Cardiac muscle cell (in vitro differentiated cells and primary cell): ENCODE results near the gene DACH1. TPM values are rescaled to one million over a fixed set of nuclear protein-coding genes. Genes with fewer than 3 reads are reported as not detected.
A peak's percentile ranks its signal among the peaks of the same experiment; 100 is the strongest.

Experiments used
- DNase-seq, 2 donors: peaks; one replicate each; pipeline versions ENCODE4 v3.0.0 to v3.0.0-alpha.2; 2010 to 2017; ENCODE audit warnings: low read depth in 1 of 2, low spot score in 1 of 2
- H3K27ac ChIP-seq: fragments of 200-600 bp; sonication (generic); 2 replicates; pipeline ENCODE4 v1.5.1; 2016
- H3K27me3 ChIP-seq: fragments of 200-600 bp; sonication (generic); 2 replicates; pipeline ENCODE4 v1.6.0; 2016; ENCODE audit warnings: control low read depth
- H3K36me3 ChIP-seq: fragments of 200-600 bp; sonication (generic); 2 replicates; pipeline ENCODE4 v1.5.1; 2016; ENCODE audit warnings: control low read depth
- H3K4me1 ChIP-seq: fragments of 200-600 bp; sonication (generic); 2 replicates; pipeline ENCODE4 v1.8.1; 2017; ENCODE audit warnings: low read depth, mild to moderate bottlenecking, mixed run types
- H3K4me3 ChIP-seq: fragments of 200-600 bp; sonication (generic); 2 replicates; pipeline ENCODE4 v1.5.1; 2016; ENCODE audit warnings: mild to moderate bottlenecking
- H3K9me3 ChIP-seq: fragments of 200-600 bp; sonication (generic); 2 replicates; pipeline ENCODE4 v1.5.1; 2017; ENCODE audit warnings: low read depth, mild to moderate bottlenecking, control low read depth
- CTCF ChIP-seq: IDR thresholded peaks from 2 replicates; pipeline ENCODE4 v1.5.1; 2012; ENCODE audit warnings: low read depth, mild to moderate bottlenecking, low read length
- polyA plus RNA-seq: library from polyadenylated mRNA; unstranded; fragments of >200 nt; fragmentation: Nextera tagmentation; extraction: Ambion mirVana; gene quantifications from 2 replicates; pipeline ENCODE4 v1.2.1, GENCODE V29; 2016
- total RNA-seq: library from RNA; depleted of rRNA; stranded (reverse); fragments of >200 nt; gene quantifications from 2 replicates; pipeline ENCODE4 v1.2.3, GENCODE V29; 2016

DACH1 gene
- total and polyA plus RNA-seq, 2 experiments from 2014 or later: 3.5 to 3.7 TPM

- no peak for TF ChIP-seq CTCF
- H3K4me3 ChIP-seq: no peak overlapping the region
- H3K36me3 ChIP-seq: no peaks in the 10 kb centered on the region
- no peak overlapping the region for H3K27ac ChIP-seq
- H3K27me3 ChIP-seq: no peaks in the 10 kb centered on the region
- no peaks in the 10 kb centered on the region for H3K9me3 ChIP-seq
- no peaks in the 10 kb centered on the region for H3K4me1 ChIP-seq
- DNase-seq: no peak
Observed at GRCh38 chr13:71474936-71475335, 392.1 kb downstream of the DACH1 start.

DNA sequence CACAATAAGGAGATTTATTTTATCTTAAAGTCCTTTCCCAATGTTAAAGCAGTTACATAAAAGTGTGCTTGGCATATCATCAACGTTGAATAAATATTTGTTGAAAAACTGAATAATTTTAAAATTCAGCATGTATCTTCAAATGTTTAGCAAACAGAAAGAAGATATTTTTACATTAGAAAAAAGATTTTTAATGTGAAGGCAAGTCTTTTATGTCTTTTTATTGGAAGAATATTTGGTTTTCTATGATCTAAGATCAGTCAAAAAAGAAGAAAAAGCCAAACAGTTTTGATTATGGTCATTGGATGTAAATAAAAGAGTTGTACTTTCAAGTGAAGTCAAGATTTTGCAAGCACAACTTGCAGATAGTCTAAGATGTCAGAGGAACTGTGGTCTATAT, 397.4 kb downstream of the DACH1 start:
- no peak overlapping the region for H3K27ac ChIP-seq
- DNase-seq: no peak

GRCh38 chr13:71464686-71465085, 402.3 kb downstream of the DACH1 start:
- DNase-seq: peak in 1 of 2 donors; percentile 34
- H3K27me3 ChIP-seq: no peaks in the 10 kb centered on the region

More for the DNA sequence above, 397.4 kb downstream of the DACH1 start:
- no peaks in the 10 kb centered on the region for H3K36me3 ChIP-seq
- no peak for TF ChIP-seq CTCF
- H3K27me3 ChIP-seq: no peaks in the 10 kb centered on the region
- H3K4me3 ChIP-seq: no peak overlapping the region
- no peaks in the 10 kb centered on the region for H3K4me1 ChIP-seq
- no peaks in the 10 kb centered on the region for H3K9me3 ChIP-seq

GRCh38 chr13:71461892-71462291, 405.1 kb downstream of the DACH1 start:
- H3K27ac ChIP-seq: no peak overlapping the region
- DNase-seq: no peak
- no peak overlapping the region for H3K4me3 ChIP-seq
- no peaks in the 10 kb centered on the region for H3K4me1 ChIP-seq
- H3K36me3 ChIP-seq: no peaks in the 10 kb centered on the region
- no peaks in the 10 kb centered on the region for H3K27me3 ChIP-seq
- no peaks in the 10 kb centered on the region for H3K9me3 ChIP-seq
- no peak for TF ChIP-seq CTCF

More at GRCh38 chr13:71464686-71465085, 402.3 kb downstream of the DACH1 start:
- no peak overlapping the region for H3K4me3 ChIP-seq
- no peak overlapping the region for H3K27ac ChIP-seq
- no peak for TF ChIP-seq CTCF
- no peaks in the 10 kb centered on the region for H3K9me3 ChIP-seq
- no peaks in the 10 kb centered on the region for H3K36me3 ChIP-seq
- H3K4me1 ChIP-seq: no peaks in the 10 kb centered on the region

GRCh38 chr13:71460211-71460610, 406.8 kb downstream of the DACH1 start:
- Histone ChIP-seq H3K36me3 (no peaks in the 10 kb centered on the region), H3K4me1 (no peaks in the 10 kb centered on the region), H3K27me3 (no peaks in the 10 kb centered on the region), H3K4me3 (no peak overlapping the region), H3K27ac (no peak overlapping the region), H3K9me3 (no peaks in the 10 kb centered on the region)
- peak in 1 of 2 donors; percentile 47 for DNase-seq
- no peak for TF ChIP-seq CTCF

GRCh38 chr13:71459708-71460107, 407.3 kb downstream of the DACH1 start:
- Histone ChIP-seq H3K4me1 (no peaks in the 10 kb centered on the region), H3K27me3 (no peaks in the 10 kb centered on the region), H3K9me3 (no peaks in the 10 kb centered on the region), H3K4me3 (no peak overlapping the region), H3K36me3 (no peaks in the 10 kb centered on the region), H3K27ac (no peak overlapping the region)
- no peak for DNase-seq
- TF ChIP-seq CTCF: no peak
